Activated CD8-positive, alpha-beta T cell treated with anti-CD3 and anti-CD28 coated beads, Interleukin-2, amount 10 ng/mL, durations not matched to agents 7 days and 5 days (primary cell): ENCODE results near the gene QKI. TPM values are rescaled to one million over a fixed set of nuclear protein-coding genes. Genes with fewer than 3 reads are reported as not detected.

ENCODE experiments used
- ATAC-seq: fragments of 150-1000 bp; cut with Tn5 transposase; one replicate; pipeline ENCODE4 v1.10.0; 2021; ENCODE audit warnings: moderate library complexity
- CTCF ChIA-PET: fragments of 350-600 bp; sonication (Branson Sonifier 250); formaldehyde crosslinking; loops from one replicate; lab custom pipeline; 2021; ENCODE audit warnings: antibody characterized with exemption; lab: Charles Lee
- POLR2A ChIA-PET: fragments of 350-600 bp; sonication (Branson Sonifier 250); formaldehyde crosslinking; loops from one replicate; lab custom pipeline; 2021; ENCODE audit warnings: antibody characterized with exemption; lab: Charles Lee
- DNase-seq: peaks from one replicate; pipeline ENCODE4 v3.0.0-alpha.2; 2020
- H3K27ac Mint-ChIP-seq: one replicate; pipeline ENCODE4 v1.8.0; 2021; ENCODE audit warnings: mild to moderate bottlenecking, mixed read lengths
- H3K27me3 Mint-ChIP-seq: one replicate; pipeline ENCODE4 v1.8.0; 2021; ENCODE audit warnings: low read depth, mixed read lengths
- H3K36me3 Mint-ChIP-seq: one replicate; pipeline ENCODE4 v1.8.0; 2021; ENCODE audit warnings: low read depth, mixed read lengths
- H3K4me1 Mint-ChIP-seq: one replicate; pipeline ENCODE4 v1.8.0; 2021; ENCODE audit warnings: low read depth, mixed read lengths
- H3K4me3 Mint-ChIP-seq: one replicate; pipeline ENCODE4 v1.8.0; 2021; ENCODE audit warnings: mild to moderate bottlenecking, mixed read lengths
- H3K9me3 Mint-ChIP-seq: one replicate; pipeline ENCODE4 v1.8.0; 2022; ENCODE audit warnings: mixed read lengths; ENCODE audit not compliant: insufficient read depth
- total RNA-seq, 2 experiments: library from RNA; stranded (reverse); gene quantifications; one replicate each; pipeline ENCODE4 v1.2.3, GENCODE V29; 2021

Gene QKI
- total RNA-seq, 2 experiments from 2014 or later, result 55.3 to 58.6 TPM

GRCh38 chr6:163405412-163406309, 8.9 kb upstream of the QKI start:
- H3K4me3 Mint-ChIP-seq, result peak overlapping the region; percentile 77
- H3K4me1 Mint-ChIP-seq, result peaks cover 10% of the 10 kb centered on the region
- ChIA-PET CTCF (interaction anchor here (0.8 to 1.8 kb wide), 5 partner anchors 10 to 149 kb away, joined by 3 to 10 read pairs (median 4); no protein-coding TSS in a partner anchor), POLR2A (interaction anchor here (0.6 to 1.2 kb wide), 2 partner anchors 10 to 51 kb away, joined by 3 to 7 read pairs; no protein-coding TSS in a partner anchor)
- peaks cover 3% of the 10 kb centered on the region for H3K27me3 Mint-ChIP-seq
- no peaks in the 10 kb centered on the region for H3K36me3 Mint-ChIP-seq
- ATAC-seq, result peak; percentile 83
- peak overlapping the region; percentile 85 for H3K27ac Mint-ChIP-seq
- H3K9me3 Mint-ChIP-seq, result no peaks in the 10 kb centered on the region
- peak; percentile 40 for DNase-seq

GRCh38 chr6:163406366-163406765, 8.2 kb upstream of the QKI start:
- CTCF ChIA-PET, result interaction anchor here (0.8 to 1.8 kb wide), 5 partner anchors 9 to 148 kb away, joined by 3 to 10 read pairs (median 4); no protein-coding TSS in a partner anchor
- Mint-ChIP-seq H3K27me3 (peaks cover 8% of the 10 kb centered on the region), H3K27ac (peak overlapping the region; percentile 85), H3K4me3 (peak overlapping the region; percentile 77), H3K9me3 (no peaks in the 10 kb centered on the region), H3K36me3 (no peaks in the 10 kb centered on the region), H3K4me1 (peaks cover 10% of the 10 kb centered on the region)
- DNase-seq, result no peak
- peak; percentile 15 for ATAC-seq
- POLR2A ChIA-PET, result interaction anchor here (0.6 to 1.2 kb wide), 2 partner anchors 10 to 52 kb away, joined by 3 to 7 read pairs; no protein-coding TSS in a partner anchor

GRCh38 chr6:163406830-163407229, 7.7 kb upstream of the QKI start:
- H3K36me3 Mint-ChIP-seq, result no peaks in the 10 kb centered on the region
- H3K27me3 Mint-ChIP-seq, result peaks cover 9% of the 10 kb centered on the region
- H3K4me1 Mint-ChIP-seq, result peaks cover 10% of the 10 kb centered on the region
- POLR2A ChIA-PET, result no interaction called here
- H3K4me3 Mint-ChIP-seq, result no peak overlapping the region
- CTCF ChIA-PET, result no interaction called here
- H3K9me3 Mint-ChIP-seq, result no peaks in the 10 kb centered on the region
- ATAC-seq (no peak), DNase-seq (no peak)
- no peak overlapping the region for H3K27ac Mint-ChIP-seq

- POLR2A ChIA-PET, result no interaction called here
- no peak overlapping the region for H3K4me3 Mint-ChIP-seq
- DNase-seq (no peak), ATAC-seq (no peak)
- peaks cover 11% of the 10 kb centered on the region for H3K27me3 Mint-ChIP-seq
- H3K27ac Mint-ChIP-seq, result no peak overlapping the region
- no peaks in the 10 kb centered on the region for H3K9me3 Mint-ChIP-seq
- CTCF ChIA-PET, result no interaction called here
- no peaks in the 10 kb centered on the region for H3K36me3 Mint-ChIP-seq
- H3K4me1 Mint-ChIP-seq, result peaks cover 20% of the 10 kb centered on the region
Measured at GRCh38 chr6:163408352-163408991, 6.0 kb upstream of the QKI start.

GRCh38 chr6:163409712-163410111, 4.8 kb upstream of the QKI start:
- Mint-ChIP-seq H3K9me3 (no peaks in the 10 kb centered on the region), H3K27me3 (peaks cover 11% of the 10 kb centered on the region), H3K4me3 (no peak overlapping the region), H3K36me3 (no peaks in the 10 kb centered on the region), H3K4me1 (peaks cover 20% of the 10 kb centered on the region), H3K27ac (no peak overlapping the region)
- POLR2A ChIA-PET, result no interaction called here
- no peak for DNase-seq
- ATAC-seq, result no peak
- CTCF ChIA-PET, result no interaction called here

GRCh38 chr6:163412341-163412740, 2.2 kb upstream of the QKI start:
- no peak for DNase-seq
- peaks cover 11% of the 10 kb centered on the region for H3K27me3 Mint-ChIP-seq
- POLR2A ChIA-PET, result interaction anchor here (0.6 kb wide), 1 partner anchor 141 kb away, joined by 3 read pairs; no protein-coding TSS in a partner anchor
- H3K27ac Mint-ChIP-seq, result no peak overlapping the region
- ATAC-seq, result no peak
- peak overlapping the region; percentile 75 for H3K4me3 Mint-ChIP-seq
- peaks cover 18% of the 10 kb centered on the region for H3K4me1 Mint-ChIP-seq
- no peaks in the 10 kb centered on the region for H3K36me3 Mint-ChIP-seq
- H3K9me3 Mint-ChIP-seq, result no peaks in the 10 kb centered on the region
- CTCF ChIA-PET, result interaction anchor here (1.1 kb wide), 1 partner anchor 58 kb away, joined by 3 read pairs; no protein-coding TSS in a partner anchor

- ATAC-seq (no peak), DNase-seq (no peak)
- POLR2A ChIA-PET, result interaction anchor here (0.6 kb wide), 1 partner anchor 141 kb away, joined by 3 read pairs; no protein-coding TSS in a partner anchor
- H3K4me3 Mint-ChIP-seq, result peak overlapping the region; percentile 75
- no peaks in the 10 kb centered on the region for H3K9me3 Mint-ChIP-seq
- H3K27me3 Mint-ChIP-seq, result peaks cover 11% of the 10 kb centered on the region
- no peaks in the 10 kb centered on the region for H3K36me3 Mint-ChIP-seq
- peaks cover 22% of the 10 kb centered on the region for H3K4me1 Mint-ChIP-seq
- H3K27ac Mint-ChIP-seq, result peak overlapping the region; percentile 56
- CTCF ChIA-PET, result interaction anchor here (1.1 kb wide), 1 partner anchor 59 kb away, joined by 3 read pairs; no protein-coding TSS in a partner anchor
Measured at GRCh38 chr6:163412801-163413344, 1.6 kb upstream of the QKI start.

- ATAC-seq (peak; percentile 53), DNase-seq (peak; percentile 88)
- H3K27ac Mint-ChIP-seq, result peak overlapping the region; percentile 88
- H3K4me1 Mint-ChIP-seq, result peaks cover 25% of the 10 kb centered on the region
- POLR2A ChIA-PET, result no interaction called here
- H3K4me3 Mint-ChIP-seq, result peak overlapping the region; percentile 75
- no peaks in the 10 kb centered on the region for H3K9me3 Mint-ChIP-seq
- H3K36me3 Mint-ChIP-seq, result no peaks in the 10 kb centered on the region
- CTCF ChIA-PET, result no interaction called here
- peaks cover 11% of the 10 kb centered on the region for H3K27me3 Mint-ChIP-seq
Measured at GRCh38 chr6:163413345-163414116, 987 bp upstream of the QKI start.

- CTCF ChIA-PET, result interaction anchor here (0.7 to 2.2 kb wide), 7 partner anchors 9 to 323 kb away, joined by 3 to 15 read pairs (median 6); no protein-coding TSS in a partner anchor
- Mint-ChIP-seq H3K9me3 (no peaks in the 10 kb centered on the region), H3K27me3 (peaks cover 7% of the 10 kb centered on the region), H3K4me3 (peak overlapping the region; percentile 73), H3K27ac (peak overlapping the region; percentile 88), H3K36me3 (no peaks in the 10 kb centered on the region), H3K4me1 (peaks cover 40% of the 10 kb centered on the region)
- DNase-seq (peak; percentile 44), ATAC-seq (peak; percentile 2)
- POLR2A ChIA-PET, result interaction anchor here (0.6 to 2.4 kb wide), 6 partner anchors 8 to 147 kb away, joined by 3 to 7 read pairs (median 4); no protein-coding TSS in a partner anchor
Measured at GRCh38 chr6:163414946-163415619, 565 bp downstream of the QKI start.
